HepG2 (cell line): ENCODE data around the gene FAM78B. TPM values are rescaled to one million over a fixed set of nuclear protein-coding genes. Genes with fewer than 3 reads are reported as not detected.

Experiments
- ATAC-seq: fragments of 200-7000 bp; cut with Tn5 transposase; 3 replicates; pipeline ENCODE4 v1.9.1; 2020; ENCODE audit warnings: mild to moderate bottlenecking, moderate library complexity
- BruUV-seq: library from RNA; stranded (reverse); fragments of 400-500 nt; replicated peaks from 2 replicates; lab custom pipeline; 2021; lab: Mats Ljungman, UMichigan
- CTCF ChIA-PET: fragments of 300-600 bp; formaldehyde crosslinking; extraction: SDS; loops from one replicate; lab custom pipeline; 2021; ENCODE audit warnings: low total read pairs, inconsistent platforms, low intra/inter-chr PET ratio; lab: Yijun Ruan, JAX
- POLR2A ChIA-PET: fragments of 350-600 bp; sonication (Branson Sonifier 250); formaldehyde crosslinking; loops from one replicate; lab custom pipeline; 2020; ENCODE audit warnings: antibody characterized with exemption, inconsistent platforms; lab: Yijun Ruan, JAX
- DNase-seq: peaks from one replicate; pipeline ENCODE4 v3.0.0-alpha.2; 2015; ENCODE audit warnings: low spot score
- FAIRE-seq: peaks from 3 replicates; lab custom pipeline; 2011; peaks lifted over from hg19 to GRCh38; lab: Jason Lieb, UNC
- H2AFZ ChIP-seq: one replicate; pipeline ENCODE4 v1.6.1; 2011; ENCODE audit warnings: low read length, inconsistent platforms
- H3K27ac ChIP-seq: fragments of 300-600 bp; 3 replicates; pipeline ENCODE4 v1.8.0; 2011; ENCODE audit warnings: mixed run types, mild to moderate bottlenecking, mixed read lengths, low read length, inconsistent platforms; ENCODE audit not compliant: insufficient read depth; ENCODE audit errors: extremely low read length
- H3K27me3 ChIP-seq, 2 experiments: fragments of 200-600 bp in 1 of 2; 2 replicates in 1 of 2; 3 replicates in 1 of 2; pipeline versions ENCODE4 v1.6.0 to v1.8.0; 2011; ENCODE audit warnings: low read length in 2 of 2, mild to moderate bottlenecking in 2 of 2, moderate library complexity in 2 of 2, inconsistent platforms in 1 of 2; ENCODE audit not compliant: insufficient read depth in 2 of 2, control insufficient read depth in 1 of 2
- H3K36me3 ChIP-seq, 2 experiments: fragments of 200-600 bp in 1 of 2; replicated peaks in 1 of 2; 2 replicates in 1 of 2; 3 replicates in 1 of 2; pipeline versions ENCODE4 v1.5.1 to v1.8.0; 2011; ENCODE audit warnings: low read length in 2 of 2, inconsistent platforms in 1 of 2; ENCODE audit not compliant: insufficient read depth in 2 of 2, control insufficient read depth in 1 of 2
- H3K4me1 ChIP-seq: 2 replicates; pipeline ENCODE4 v1.5.1; 2012; ENCODE audit warnings: low read length, inconsistent platforms; ENCODE audit not compliant: insufficient read depth
- H3K4me2 ChIP-seq: 2 replicates; pipeline ENCODE4 v1.6.0; 2011; ENCODE audit warnings: low read depth, low read length, inconsistent platforms
- H3K4me3 ChIP-seq, 3 experiments: fragments of 200-600 bp in 1 of 3; sonication (generic), shearing (Covaris generic) in 1 of 3; replicated peaks in 1 of 3; 2 replicates each; pipeline ENCODE4 v1.5.1; 2011 to 2016; ENCODE audit warnings: low read length in 3 of 3, inconsistent platforms in 2 of 3, low read depth in 2 of 3, mild to moderate bottlenecking in 2 of 3, control low read depth in 1 of 3, mixed read lengths in 1 of 3; ENCODE audit not compliant: insufficient read depth in 1 of 3
- H3K79me2 ChIP-seq: one replicate; pipeline ENCODE4 v1.6.1; 2011; ENCODE audit warnings: low read length, inconsistent platforms; ENCODE audit not compliant: insufficient read depth
- H3K9ac ChIP-seq: 2 replicates; pipeline ENCODE4 v1.6.0; 2011; ENCODE audit warnings: mild to moderate bottlenecking, low read depth, low read length, inconsistent platforms; ENCODE audit not compliant: insufficient read depth
- H3K9me3 ChIP-seq: 2 replicates; pipeline ENCODE4 v1.5.1; 2012; ENCODE audit warnings: mild to moderate bottlenecking, low read length
- H4K20me1 ChIP-seq: 2 replicates; pipeline ENCODE4 v1.6.0; 2011; ENCODE audit warnings: inconsistent platforms, mild to moderate bottlenecking, low read length, moderate library complexity; ENCODE audit not compliant: insufficient read depth
- JARID2 ChIP-seq: sonication (generic); formaldehyde crosslinking; IDR thresholded peaks from 2 replicates; pipeline ENCODE4 v1.8.1; 2023; ENCODE audit warnings: missing genetic modification reagents, inconsistent platforms; ENCODE audit not compliant: insufficient replicate concordance
- LCORL ChIP-seq, 2 experiments: fragments of 450-650 bp in 1 of 2; sonication (generic) in 1 of 2; formaldehyde crosslinking in 1 of 2; IDR thresholded peaks; 2 replicates each; pipeline versions ENCODE4 v1.5.0 to v1.6.1; 2017 to 2020; ENCODE audit warnings: antibody characterized with exemption in 1 of 2, missing genetic modification reagents in 1 of 2
- MEF2D ChIP-seq: sonication (generic); formaldehyde crosslinking; IDR thresholded peaks from 2 replicates; pipeline ENCODE4 v1.5.1; 2020; ENCODE audit warnings: mild to moderate bottlenecking, missing genetic modification reagents
- NFE2 ChIP-seq: sonication (generic); formaldehyde crosslinking; IDR thresholded peaks from 2 replicates; pipeline ENCODE4 v1.4.0; 2020; ENCODE audit warnings: missing genetic modification reagents
- PCBP1 ChIP-seq: fragments of 200-400 bp; formaldehyde crosslinking; IDR thresholded peaks from 2 replicates; pipeline ENCODE4 v1.6.1; 2017; ENCODE audit warnings: mild to moderate bottlenecking, low read depth, low read length, borderline replicate concordance
- SATB2 ChIP-seq: sonication (generic); formaldehyde crosslinking; IDR thresholded peaks from 2 replicates; pipeline ENCODE4 v1.5.0; 2020; ENCODE audit warnings: missing genetic modification reagents
- SMYD3 ChIP-seq: sonication (generic); formaldehyde crosslinking; IDR thresholded peaks from 2 replicates; pipeline ENCODE4 v1.8.1; 2023; ENCODE audit warnings: mild to moderate bottlenecking, missing genetic modification reagents
- SP4 ChIP-seq: sonication (generic); formaldehyde crosslinking; IDR thresholded peaks from 2 replicates; pipeline ENCODE4 v1.8.1; 2023; ENCODE audit warnings: mild to moderate bottlenecking, missing genetic modification reagents
- SRF ChIP-seq: IDR thresholded peaks from 2 replicates; pipeline ENCODE4 v1.6.1; 2011; ENCODE audit warnings: mild to moderate bottlenecking, low read depth, low read length, moderate library complexity
- SSRP1 ChIP-seq: IDR thresholded peaks from 2 replicates; pipeline ENCODE4 v1.6.1; 2016; ENCODE audit warnings: control low read depth
- TEAD2 ChIP-seq: sonication (generic); formaldehyde crosslinking; IDR thresholded peaks from 2 replicates; pipeline ENCODE4 v1.9.0; 2021; ENCODE audit warnings: missing genetic modification reagents
- ZKSCAN8 ChIP-seq: IDR thresholded peaks from 2 replicates; pipeline ENCODE4 v1.6.1; 2016; ENCODE audit warnings: borderline replicate concordance, missing genetic modification reagents, missing compliant biosample characterization
- ZNF432 ChIP-seq: sonication (generic); formaldehyde crosslinking; IDR thresholded peaks from 2 replicates; pipeline ENCODE4 v1.5.0; 2020; ENCODE audit warnings: missing genetic modification reagents, mild to moderate bottlenecking, borderline replicate concordance
- ZNF652 ChIP-seq: IDR thresholded peaks from 2 replicates; pipeline ENCODE4 v1.6.1; 2016; ENCODE audit warnings: low read depth, borderline replicate concordance
- ZNF839 ChIP-seq: sonication (generic); formaldehyde crosslinking; IDR thresholded peaks from 2 replicates; pipeline ENCODE4 v1.4.0; 2020; ENCODE audit warnings: missing genetic modification reagents, mild to moderate bottlenecking, borderline replicate concordance
- ZNF883 ChIP-seq: sonication (generic); formaldehyde crosslinking; IDR thresholded peaks from 2 replicates; pipeline ENCODE4 v1.5.1; 2020; ENCODE audit warnings: mild to moderate bottlenecking, missing genetic modification reagents; ENCODE audit errors: not compliant biosample characterization
- WGBS: methylation state at CpG from one replicate; pipeline ENCODE4 v1.1.6; 2017; ENCODE audit warnings: low lambda C conversion rate; 5-methylcytosine and 5-hydroxymethylcytosine counted together
- in situ Hi-C: cut with HindIII; loops from 2 replicates; pipeline ENCODE4 v1.10.0; 2017; ENCODE audit warnings: low pct_unique_long_range_greater_than_20kb; ENCODE audit not compliant: extremely low pct_ligation_motif_present
- intact Hi-C: fragments of 100-400 bp; cut with micrococcal nuclease; formaldehyde crosslinking; loops from one replicate; pipeline ENCODE4 v1.10.0; 2022; ENCODE audit not compliant: unreplicated experiment
- polyA plus RNA-seq, 8 experiments: library from polyadenylated mRNA; depleted of rRNA in 3 of 8; stranded (reverse) in 7 of 8; unstranded in 1 of 8; fragments of >200 nt; fragmentation: Illumina TruSeq in 4 of 8; extraction: Trizol in 4 of 8; gene quantifications; 2 replicates each; pipeline versions ENCODE4 v1.2.1 to v1.2.3, GENCODE V29; 2011 to 2016; ENCODE audit warnings: low read depth in 4 of 8, missing spikeins in 1 of 8, mixed read lengths in 1 of 8; ENCODE audit not compliant: insufficient read depth in 1 of 8
- total RNA-seq, 5 experiments: library from RNA; depleted of rRNA; stranded (reverse); fragments of >200 nt; fragmentation: Illumina TruSeq; extraction: Trizol; gene quantifications; 2 replicates each; pipeline ENCODE4 v1.2.3, GENCODE V29; 2016; ENCODE audit warnings: low read depth in 1 of 5
- TF ChIP-seq, protein P1 (sequence below): sonication (generic); formaldehyde crosslinking; conservative IDR thresholded peaks from 2 replicates; pipeline ENCODE4 v1.5.0; 2020; ENCODE audit warnings: missing genetic modification reagents
- TF ChIP-seq, protein P2 (sequence below): sonication (generic); formaldehyde crosslinking; IDR thresholded peaks from 2 replicates; pipeline ENCODE4 v1.4.0; 2020; ENCODE audit warnings: missing genetic modification reagents
- TF ChIP-seq, protein P3 (sequence below): sonication (generic); formaldehyde crosslinking; IDR thresholded peaks from 2 replicates; pipeline ENCODE4 v1.5.0; 2020; ENCODE audit warnings: missing genetic modification reagents

Gene FAM78B
- total and polyA plus RNA-seq, 2 of the 13 experiments (the other 11 are each of a cell fraction or from before 2014, with no cell fraction given): 0.22 to 0.31 TPM

DNA sequence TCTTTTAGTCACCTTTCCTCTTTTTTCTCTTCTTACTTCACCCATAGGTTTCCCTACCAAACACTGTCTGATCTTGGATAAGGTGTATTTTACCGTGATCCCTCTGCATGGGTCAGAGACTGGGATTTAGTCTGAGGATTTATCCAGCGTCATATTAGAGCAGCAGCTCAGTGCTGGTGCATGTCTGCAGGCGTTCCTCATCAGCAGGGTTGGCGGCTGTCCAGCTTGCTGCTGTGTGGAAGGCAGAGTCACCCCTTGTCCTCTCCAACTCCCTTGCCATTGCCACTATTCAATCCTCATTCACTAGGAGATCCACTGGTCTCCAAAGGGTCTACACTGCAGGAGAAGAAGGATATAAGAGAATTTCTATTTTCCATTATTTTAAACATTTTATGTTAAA is 7.3 kb upstream of the FAM78B start:
- Histone ChIP-seq H3K9me3 (no peaks in the 10 kb centered on the region), H3K4me1 (no peaks in the 10 kb centered on the region), H3K27ac (no peak overlapping the region), H3K36me3 (no peaks in the 10 kb centered on the region), H3K4me3 (no peak overlapping the region), H3K4me2 (no peak overlapping the region), H3K27me3 (peaks cover 0 to 3% of the 10 kb centered on the region in 2 experiments; a peak in 1 of 5 replicates)
- no peak for DNase-seq
- intact Hi-C loops: no loop called here
- no peak for FAIRE-seq
- ATAC-seq: no peak
- BruUV-seq: no TSS peak
- 0% methylated on average over 4 of the region's 4 CpGs for WGBS
- TF ChIP-seq SMYD3 (CRISPR knock-in tag): no peak
- no peak for TF ChIP-seq ZNF883 (CRISPR knock-in tag)
- TF ChIP-seq, protein P1, sequence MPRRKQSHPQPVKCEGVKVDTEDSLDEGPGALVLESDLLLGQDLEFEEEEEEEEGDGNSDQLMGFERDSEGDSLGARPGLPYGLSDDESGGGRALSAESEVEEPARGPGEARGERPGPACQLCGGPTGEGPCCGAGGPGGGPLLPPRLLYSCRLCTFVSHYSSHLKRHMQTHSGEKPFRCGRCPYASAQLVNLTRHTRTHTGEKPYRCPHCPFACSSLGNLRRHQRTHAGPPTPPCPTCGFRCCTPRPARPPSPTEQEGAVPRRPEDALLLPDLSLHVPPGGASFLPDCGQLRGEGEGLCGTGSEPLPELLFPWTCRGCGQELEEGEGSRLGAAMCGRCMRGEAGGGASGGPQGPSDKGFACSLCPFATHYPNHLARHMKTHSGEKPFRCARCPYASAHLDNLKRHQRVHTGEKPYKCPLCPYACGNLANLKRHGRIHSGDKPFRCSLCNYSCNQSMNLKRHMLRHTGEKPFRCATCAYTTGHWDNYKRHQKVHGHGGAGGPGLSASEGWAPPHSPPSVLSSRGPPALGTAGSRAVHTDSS (CRISPR knock-in tag): no peak
- no peak for TF ChIP-seq NFE2 (CRISPR knock-in tag)
- TF ChIP-seq ZNF652: no peak
- no peak for TF ChIP-seq SP4 (CRISPR knock-in tag)
- no peak for TF ChIP-seq JARID2
- no peak for TF ChIP-seq SRF
- no peak for TF ChIP-seq MEF2D (CRISPR knock-in tag)
- TF ChIP-seq SSRP1 (CRISPR knock-in tag): no peak
- no peak for TF ChIP-seq SATB2 (CRISPR knock-in tag)
- TF ChIP-seq TEAD2 (CRISPR knock-in tag): no peak
- no peak for TF ChIP-seq ZNF432 (CRISPR knock-in tag)
- TF ChIP-seq, protein P2, sequence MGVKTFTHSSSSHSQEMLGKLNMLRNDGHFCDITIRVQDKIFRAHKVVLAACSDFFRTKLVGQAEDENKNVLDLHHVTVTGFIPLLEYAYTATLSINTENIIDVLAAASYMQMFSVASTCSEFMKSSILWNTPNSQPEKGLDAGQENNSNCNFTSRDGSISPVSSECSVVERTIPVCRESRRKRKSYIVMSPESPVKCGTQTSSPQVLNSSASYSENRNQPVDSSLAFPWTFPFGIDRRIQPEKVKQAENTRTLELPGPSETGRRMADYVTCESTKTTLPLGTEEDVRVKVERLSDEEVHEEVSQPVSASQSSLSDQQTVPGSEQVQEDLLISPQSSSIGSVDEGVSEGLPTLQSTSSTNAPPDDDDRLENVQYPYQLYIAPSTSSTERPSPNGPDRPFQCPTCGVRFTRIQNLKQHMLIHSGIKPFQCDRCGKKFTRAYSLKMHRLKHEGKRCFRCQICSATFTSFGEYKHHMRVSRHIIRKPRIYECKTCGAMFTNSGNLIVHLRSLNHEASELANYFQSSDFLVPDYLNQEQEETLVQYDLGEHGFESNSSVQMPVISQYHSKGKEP: no peak
- TF ChIP-seq, protein P3, sequence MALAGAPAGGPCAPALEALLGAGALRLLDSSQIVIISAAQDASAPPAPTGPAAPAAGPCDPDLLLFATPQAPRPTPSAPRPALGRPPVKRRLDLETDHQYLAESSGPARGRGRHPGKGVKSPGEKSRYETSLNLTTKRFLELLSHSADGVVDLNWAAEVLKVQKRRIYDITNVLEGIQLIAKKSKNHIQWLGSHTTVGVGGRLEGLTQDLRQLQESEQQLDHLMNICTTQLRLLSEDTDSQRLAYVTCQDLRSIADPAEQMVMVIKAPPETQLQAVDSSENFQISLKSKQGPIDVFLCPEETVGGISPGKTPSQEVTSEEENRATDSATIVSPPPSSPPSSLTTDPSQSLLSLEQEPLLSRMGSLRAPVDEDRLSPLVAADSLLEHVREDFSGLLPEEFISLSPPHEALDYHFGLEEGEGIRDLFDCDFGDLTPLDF: no peak
- no peak for TF ChIP-seq PCBP1
- no peak for TF ChIP-seq ZKSCAN8 (CRISPR knock-in tag)
- TF ChIP-seq ZNF839 (CRISPR knock-in tag): no peak
- TF ChIP-seq LCORL (IDR thresholded peaks at IDR 0.05): no peak
- no peak for TF ChIP-seq LCORL (CRISPR knock-in tag; IDR thresholded peaks at IDR 0.05)
- TF ChIP-seq, all 625 proteins: peak for 0
- CTCF ChIA-PET: no interaction called here
- H2AFZ ChIP-seq: no peak overlapping the region
- H3K9ac ChIP-seq: no peak overlapping the region
- POLR2A ChIA-PET: no interaction called here
- no peaks in the 10 kb centered on the region for H4K20me1 ChIP-seq
- no peaks in the 10 kb centered on the region for H3K79me2 ChIP-seq
- in situ Hi-C loops: loop anchor here (25.0 kb wide), 1 partner anchor 462 kb away; no protein-coding TSS in a partner anchor
